Esophagus muscularis mucosa (tissue), 4 donors: ENCODE data around the gene RICTOR. TPM values are rescaled to one million over a fixed set of nuclear protein-coding genes. Genes with fewer than 3 reads are reported as not detected.

ENCODE experiments used
- DNase-seq: peaks from one replicate; pipeline ENCODE4 v3.0.0-alpha.2; 2017; ENCODE audit errors: extremely low spot score
- H3K27ac ChIP-seq, 4 donors: fragments of 200-600 bp; sonication (generic); replicated peaks in 1 of 4; 1 replicate in 3 of 4; 2 replicates in 1 of 4; pipeline ENCODE4 v1.5.1; 2016 to 2019; ENCODE audit warnings: mild to moderate bottlenecking in 1 of 4
- H3K27me3 ChIP-seq, 4 donors: fragments of 200-600 bp; sonication (generic); one replicate each; pipeline versions ENCODE4 v1.5.1 to v1.6.0; 2016 to 2019
- H3K36me3 ChIP-seq, 4 donors: fragments of 200-600 bp; sonication (generic); one replicate each; pipeline ENCODE4 v1.5.1; 2016 to 2019
- H3K4me1 ChIP-seq, 4 donors: fragments of 200-600 bp; sonication (generic); one replicate each; pipeline ENCODE4 v1.5.1; 2016 to 2019
- H3K4me3 ChIP-seq, 4 donors: fragments of 200-600 bp; sonication (generic); 1 replicate in 2 of 4; 2 replicates in 2 of 4; pipeline ENCODE4 v1.5.1; 2016 to 2019; ENCODE audit warnings: mild to moderate bottlenecking in 4 of 4, moderate library complexity in 1 of 4
- H3K9me3 ChIP-seq, 4 donors: fragments of 200-600 bp; sonication (generic); 1 replicate in 3 of 4; 2 replicates in 1 of 4; pipeline ENCODE4 v1.5.1; 2016 to 2019
- EP300 ChIP-seq: sonication (generic); formaldehyde crosslinking; IDR thresholded peaks from one replicate; pipeline ENCODE4 v1.6.1; 2017; ENCODE audit warnings: antibody characterized with exemption
- POLR2A ChIP-seq: fragments of 450-650 bp; IDR thresholded peaks from one replicate; pipeline ENCODE4 v1.6.1; 2017; ENCODE audit warnings: antibody characterized with exemption, moderate library complexity, mild to moderate bottlenecking, low read depth
- POLR2AphosphoS5 ChIP-seq, 2 donors: sonication (generic); formaldehyde crosslinking; IDR thresholded peaks; one replicate each; pipeline ENCODE4 v1.6.1; 2017; ENCODE audit warnings: antibody characterized with exemption in 2 of 2
- WGBS: methylation state at CpG from one replicate; pipeline ENCODE4 v1.1.5; 2018; 5-methylcytosine and 5-hydroxymethylcytosine counted together
- intact Hi-C: fragments of 100-400 bp; cut with DNase I; formaldehyde crosslinking; loops from one replicate; pipeline ENCODE4 v1.15.1; 2023
- total RNA-seq, 4 donors: library from RNA; depleted of rRNA; stranded (reverse); fragments of >200 nt; gene quantifications; one replicate each; pipeline versions ENCODE4 v1.1.0 to v1.2.1, GENCODE V29; 2016
- TF ChIP-seq, protein P1 (sequence below), 3 experiments: fragments of 200-600 bp in 2 of 3; fragments of 450-650 bp in 1 of 3; sonication (generic) in 2 of 3; IDR thresholded peaks; one replicate each; pipeline ENCODE4 v1.5.1; 2017 to 2019; ENCODE audit warnings: antibody characterized with exemption in 3 of 3, mild to moderate bottlenecking in 2 of 3, moderate library complexity in 1 of 3

The RICTOR gene
- total RNA-seq, 4 donors from 2014 or later, result 22.5 to 34.1 (median 26.1) TPM

GRCh38 chr5:38916802-38917201 lies 157.4 kb downstream of the RICTOR start:
- intact Hi-C loops, result no loop called here
- WGBS, result 70% methylated on average over 7 of the region's 7 CpGs
- Histone ChIP-seq H3K27me3 (no peaks in the 10 kb centered on the region), H3K27ac (no peak overlapping the region), H3K4me1 (no peaks in the 10 kb centered on the region), H3K4me3 (no peak overlapping the region), H3K36me3 (peaks cover 33 to 52% (median 46%) of the 10 kb centered on the region in 4 donors), H3K9me3 (no peaks in the 10 kb centered on the region)
- no peak for TF ChIP-seq POLR2A
- no peak for TF ChIP-seq EP300
- TF ChIP-seq, protein P1, sequence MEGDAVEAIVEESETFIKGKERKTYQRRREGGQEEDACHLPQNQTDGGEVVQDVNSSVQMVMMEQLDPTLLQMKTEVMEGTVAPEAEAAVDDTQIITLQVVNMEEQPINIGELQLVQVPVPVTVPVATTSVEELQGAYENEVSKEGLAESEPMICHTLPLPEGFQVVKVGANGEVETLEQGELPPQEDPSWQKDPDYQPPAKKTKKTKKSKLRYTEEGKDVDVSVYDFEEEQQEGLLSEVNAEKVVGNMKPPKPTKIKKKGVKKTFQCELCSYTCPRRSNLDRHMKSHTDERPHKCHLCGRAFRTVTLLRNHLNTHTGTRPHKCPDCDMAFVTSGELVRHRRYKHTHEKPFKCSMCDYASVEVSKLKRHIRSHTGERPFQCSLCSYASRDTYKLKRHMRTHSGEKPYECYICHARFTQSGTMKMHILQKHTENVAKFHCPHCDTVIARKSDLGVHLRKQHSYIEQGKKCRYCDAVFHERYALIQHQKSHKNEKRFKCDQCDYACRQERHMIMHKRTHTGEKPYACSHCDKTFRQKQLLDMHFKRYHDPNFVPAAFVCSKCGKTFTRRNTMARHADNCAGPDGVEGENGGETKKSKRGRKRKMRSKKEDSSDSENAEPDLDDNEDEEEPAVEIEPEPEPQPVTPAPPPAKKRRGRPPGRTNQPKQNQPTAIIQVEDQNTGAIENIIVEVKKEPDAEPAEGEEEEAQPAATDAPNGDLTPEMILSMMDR (IDR thresholded peaks at IDR 0.05), result no peak
- TF ChIP-seq POLR2AphosphoS5 (IDR thresholded peaks at IDR 0.05), result no peak
- no peak for DNase-seq

DNA sequence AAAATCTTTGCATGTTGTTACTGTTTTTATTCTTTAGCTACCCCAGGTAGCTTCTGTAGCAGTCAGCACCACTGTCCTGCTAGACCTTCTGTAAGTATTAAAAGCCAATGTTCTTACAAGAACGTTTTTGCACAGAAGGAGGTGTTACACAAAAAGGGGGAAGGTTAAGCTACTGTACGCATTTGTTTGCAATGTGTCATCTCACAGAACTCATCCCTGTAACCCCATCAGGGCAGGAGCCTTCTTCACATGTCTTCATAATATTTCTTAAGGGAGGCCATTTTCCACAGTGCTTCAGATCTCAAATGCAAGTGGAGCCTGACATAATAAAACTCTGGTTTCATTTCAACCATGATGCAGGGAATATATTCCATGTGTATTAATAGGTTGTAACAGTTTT lies 160.5 kb downstream of the RICTOR start:
- Histone ChIP-seq H3K4me1 (no peaks in the 10 kb centered on the region), H3K4me3 (no peak overlapping the region), H3K36me3 (peaks cover 16 to 38% (median 25%) of the 10 kb centered on the region in 4 donors), H3K27me3 (no peaks in the 10 kb centered on the region), H3K27ac (no peak overlapping the region), H3K9me3 (no peaks in the 10 kb centered on the region)
- TF ChIP-seq EP300 (no peak), POLR2A (no peak), POLR2AphosphoS5 (IDR thresholded peaks at IDR 0.05) (no peak)
- TF ChIP-seq, protein P1 (IDR thresholded peaks at IDR 0.05), result no peak
- no peak for DNase-seq
- WGBS, result 78% methylated on average over 2 of the region's 2 CpGs
- intact Hi-C loops, result no loop called here

GRCh38 chr5:38911933-38912332 lies 162.3 kb downstream of the RICTOR start:
- 99% methylated on average over 3 of the region's 3 CpGs for WGBS
- Histone ChIP-seq H3K27ac (no peak overlapping the region), H3K4me1 (no peaks in the 10 kb centered on the region), H3K27me3 (no peaks in the 10 kb centered on the region), H3K36me3 (peaks cover 10 to 36% (median 24%) of the 10 kb centered on the region in 4 donors), H3K9me3 (no peaks in the 10 kb centered on the region), H3K4me3 (no peak overlapping the region)
- intact Hi-C loops, result no loop called here
- no peak for DNase-seq
- TF ChIP-seq, protein P1 (IDR thresholded peaks at IDR 0.05), result no peak
- TF ChIP-seq EP300 (no peak), POLR2A (no peak), POLR2AphosphoS5 (IDR thresholded peaks at IDR 0.05) (no peak)

DNA sequence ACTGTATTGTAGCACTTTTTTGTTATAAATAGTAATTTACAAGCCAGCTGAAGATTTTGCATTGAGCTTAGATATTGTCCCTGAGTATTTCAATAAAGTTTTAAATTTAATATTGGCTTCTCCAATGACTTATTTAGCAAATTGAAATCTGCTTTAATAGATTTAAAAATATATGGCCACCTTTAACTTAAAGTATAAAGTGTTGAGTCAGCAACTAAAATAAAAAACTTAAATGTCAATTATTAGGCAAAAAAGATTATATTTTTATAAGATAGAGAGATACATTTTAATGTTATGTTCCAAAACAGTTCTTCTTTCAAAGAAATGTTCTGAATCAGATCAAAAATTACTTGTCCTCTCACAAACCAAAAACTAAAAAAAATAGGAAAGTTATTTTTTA lies 167.7 kb downstream of the RICTOR start:
- Histone ChIP-seq H3K27me3 (no peaks in the 10 kb centered on the region), H3K36me3 (peaks cover 27 to 72% (median 64%) of the 10 kb centered on the region in 4 donors), H3K27ac (no peak overlapping the region), H3K4me3 (no peak overlapping the region), H3K9me3 (peaks cover 0 to 5% (median 0%) of the 10 kb centered on the region in 4 donors), H3K4me1 (no peaks in the 10 kb centered on the region)
- DNase-seq, result no peak
- intact Hi-C loops, result no loop called here
- TF ChIP-seq POLR2A (no peak), POLR2AphosphoS5 (IDR thresholded peaks at IDR 0.05) (no peak), EP300 (no peak)
- TF ChIP-seq, protein P1 (IDR thresholded peaks at IDR 0.05), result no peak

- DNase-seq, result no peak
- WGBS, result 89% methylated on average over 4 of the region's 4 CpGs
- H3K4me1 ChIP-seq, result no peaks in the 10 kb centered on the region
- no peaks in the 10 kb centered on the region for H3K27me3 ChIP-seq
- peaks cover 27 to 82% (median 71%) of the 10 kb centered on the region in 4 donors for H3K36me3 ChIP-seq
- intact Hi-C loops, result no loop called here
- peaks cover 0 to 5% (median 0%) of the 10 kb centered on the region in 4 donors for H3K9me3 ChIP-seq
- TF ChIP-seq POLR2A (no peak), POLR2AphosphoS5 (IDR thresholded peaks at IDR 0.05) (no peak), EP300 (no peak)
- TF ChIP-seq, protein P1 (IDR thresholded peaks at IDR 0.05), result no peak
- no peak overlapping the region for H3K27ac ChIP-seq
- H3K4me3 ChIP-seq, result no peak overlapping the region
These were observed 168.7 kb downstream of the RICTOR start for GRCh38 chr5:38905516-38905915.
